ENCODE results near the gene GOLGA6L7. TPM values are rescaled to one million over a fixed set of nuclear protein-coding genes. Genes with fewer than 3 reads are reported as not detected.
A peak's percentile ranks its signal among the peaks of the same experiment; 100 is the strongest.
"Not testable (repeated sequence)": the region's sequence is repeated elsewhere in the genome, so short reads cannot be mapped to it uniquely, and the experiment has no call there.

The GOLGA6L7 gene
- total and polyA plus RNA-seq, 2 of the 13 experiments (the other 11 are each of a cell fraction or from before 2014, with no cell fraction given): not detected

- FAIRE-seq; BruUV-seq (replicated peaks); H3K27ac ChIP-seq (ENCODE audit: extremely low read length, insufficient read depth, low read length); in situ Hi-C loops (cut with HindIII; ENCODE audit: extremely low pct_ligation_motif_present, low pct_unique_long_range_greater_than_20kb); H3K9me3 ChIP-seq (ENCODE audit: low read length); CTCF ChIA-PET (ENCODE audit: low intra/inter-chr PET ratio, low total read pairs); H3K36me3 ChIP-seq (replicated peaks in 1 of 2; ENCODE audit: control insufficient read depth in 1 of 2, insufficient read depth in 2 of 2, low read length in 2 of 2); H4K20me1 ChIP-seq (ENCODE audit: insufficient read depth, low read length); POLR2A ChIA-PET; H3K27me3 ChIP-seq (ENCODE audit: control insufficient read depth in 1 of 2, insufficient read depth in 2 of 2, low read length in 2 of 2); H2AFZ ChIP-seq (ENCODE audit: low read length); intact Hi-C loops (cut with micrococcal nuclease; ENCODE audit: unreplicated experiment); H3K79me2 ChIP-seq (ENCODE audit: insufficient read depth, low read length): not testable (repeated sequence)
- WGBS (ENCODE audit: low lambda C conversion rate): 50% methylated on average over 11 of the region's 56 CpGs
- ATAC-seq (peak; percentile 95), DNase-seq (ENCODE audit: low spot score) (peak; percentile 75)
- Histone ChIP-seq H3K4me3 (replicated peaks in 1 of 3; ENCODE audit: insufficient read depth in 1 of 3, low read depth in 2 of 3, low read length in 3 of 3) (peak overlapping the region in 2 of 3 experiments; percentile 43 to 44; a peak in 4 of 6 replicates), H3K9ac (ENCODE audit: insufficient read depth, low read depth, low read length) (0 out of 2 replicates have a peak overlapping the region, but pooled peaks have one; percentile 29), H3K4me1 (ENCODE audit: insufficient read depth, low read length) (peaks cover 12% of the 10 kb centered on the region), H3K4me2 (ENCODE audit: low read depth, low read length) (peak overlapping the region; percentile 23; the same call in 1 of the 2 replicates)
- TF ChIP-seq PHF20 (CRISPR knock-in tag; IDR thresholded peaks at IDR 0.05): peak; percentile 51
- TF ChIP-seq BORCS8-MEF2B (CRISPR knock-in tag; IDR thresholded peaks at IDR 0.05): 0 out of 2 replicates have a peak, but pooled peaks have one; percentile 56
- TF ChIP-seq GABPB1 (CRISPR knock-in tag; IDR thresholded peaks at IDR 0.05): peak; percentile 85
- TF ChIP-seq KAT8 (CRISPR knock-in tag; IDR thresholded peaks at IDR 0.05): peak; percentile 56
- peak; percentile 82; the same call in 1 of the 2 replicates for TF ChIP-seq TFDP1 (CRISPR knock-in tag; IDR thresholded peaks at IDR 0.05; ENCODE audit: borderline replicate concordance)
- peak; percentile 31; the same call in 1 of the 2 replicates for TF ChIP-seq SALL1 (CRISPR knock-in tag; IDR thresholded peaks at IDR 0.05)
- peak; percentile 71 for TF ChIP-seq SP2 (CRISPR knock-in tag; IDR thresholded peaks at IDR 0.05)
- peak; percentile 85 for TF ChIP-seq NFYB (CRISPR knock-in tag; IDR thresholded peaks at IDR 0.05)
- 0 out of 2 replicates have a peak, but pooled peaks have one; percentile 6 for TF ChIP-seq FOXA3 (CRISPR knock-in tag; IDR thresholded peaks at IDR 0.05)
- peak; percentile 21; the same call in 1 of the 2 replicates for TF ChIP-seq ARID4A (CRISPR knock-in tag; IDR thresholded peaks at IDR 0.05; ENCODE audit: borderline replicate concordance)
- TF ChIP-seq GABPA (IDR thresholded peaks at IDR 0.05; ENCODE audit: low read depth, low read length): peak; percentile 46; the same call in 1 of the 2 replicates
- peak; percentile 80 for TF ChIP-seq GABPA (CRISPR knock-in tag; IDR thresholded peaks at IDR 0.05; ENCODE audit: low read depth)
- TF ChIP-seq ZFX (CRISPR knock-in tag; IDR thresholded peaks at IDR 0.05; ENCODE audit: low read depth): peak; percentile 42; the same call in 1 of the 2 replicates
- peak; percentile 41; the same call in 1 of the 2 replicates for TF ChIP-seq YEATS2 (CRISPR knock-in tag; IDR thresholded peaks at IDR 0.05; ENCODE audit: borderline replicate concordance)
- TF ChIP-seq KLF16 (CRISPR knock-in tag; IDR thresholded peaks at IDR 0.05): 0 out of 4 replicates have a peak, but pooled peaks of 1 of the 2 experiments have one; percentile 15
- 0 out of 2 replicates have a peak, but pooled peaks have one; percentile 38 for TF ChIP-seq PHF8 (CRISPR knock-in tag; IDR thresholded peaks at IDR 0.05)
- TF ChIP-seq KDM2A (CRISPR knock-in tag; IDR thresholded peaks at IDR 0.05; ENCODE audit: borderline replicate concordance, low read depth): 0 out of 2 replicates have a peak, but pooled peaks have one; percentile 19
- peak; percentile 80 for TF ChIP-seq NFYC (CRISPR knock-in tag; IDR thresholded peaks at IDR 0.05)
- TF ChIP-seq MAX (IDR thresholded peaks at IDR 0.05): 0 out of 2 replicates have a peak, but pooled peaks have one; percentile 15
These were observed 16.4 kb downstream of the GOLGA6L7 start for GRCh38 chr15:28831897-28832587.

Data from HepG2 (cell line).